T47D (cell line): ENCODE data around the gene LDB2.
"Not testable (repeated sequence)": the region's sequence is repeated elsewhere in the genome, so short reads cannot be mapped to it uniquely, and the experiment has no call there.

Experiments
- DNase-seq, 2 experiments: peaks; one replicate each; pipeline versions ENCODE4 v3.0.0 to v3.0.0-alpha.2; 2011 to 2012; ENCODE audit warnings: low read depth in 1 of 2, low spot score in 1 of 2
- JUND ChIP-seq: IDR thresholded peaks from 2 replicates; pipeline ENCODE4 v1.6.1; 2012; ENCODE audit warnings: low read depth
- in situ Hi-C: cut with HindIII; loops from 2 replicates; pipeline ENCODE4 v1.10.0; 2016; ENCODE audit warnings: low sequenced_read_pairs, low pct_unique_long_range_greater_than_20kb

The LDB2 gene

DNA sequence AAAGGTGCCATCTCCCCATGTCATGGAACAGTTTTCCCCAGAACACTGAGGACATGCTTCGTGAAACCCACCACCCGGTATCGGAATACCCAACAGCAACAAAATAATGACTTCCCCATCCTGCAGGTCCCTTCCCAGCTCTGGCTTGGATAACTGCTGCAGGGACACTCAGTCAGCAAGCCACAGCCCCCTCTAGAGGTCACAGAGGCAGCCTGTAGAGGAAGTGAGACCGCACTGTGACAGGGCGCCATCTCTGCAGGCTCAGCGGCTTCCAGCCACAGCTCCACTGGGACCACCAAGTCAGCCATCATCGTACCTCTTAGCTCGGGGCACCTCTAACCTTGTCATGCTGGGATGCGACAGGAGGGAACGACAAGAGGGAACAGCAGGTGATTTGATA is 315.9 kb downstream of the LDB2 start:
- in situ Hi-C loops, result no loop called here
- TF ChIP-seq JUND, result no peak
- DNase-seq, result peak in 1 of 2 experiments; percentile 44

DNA sequence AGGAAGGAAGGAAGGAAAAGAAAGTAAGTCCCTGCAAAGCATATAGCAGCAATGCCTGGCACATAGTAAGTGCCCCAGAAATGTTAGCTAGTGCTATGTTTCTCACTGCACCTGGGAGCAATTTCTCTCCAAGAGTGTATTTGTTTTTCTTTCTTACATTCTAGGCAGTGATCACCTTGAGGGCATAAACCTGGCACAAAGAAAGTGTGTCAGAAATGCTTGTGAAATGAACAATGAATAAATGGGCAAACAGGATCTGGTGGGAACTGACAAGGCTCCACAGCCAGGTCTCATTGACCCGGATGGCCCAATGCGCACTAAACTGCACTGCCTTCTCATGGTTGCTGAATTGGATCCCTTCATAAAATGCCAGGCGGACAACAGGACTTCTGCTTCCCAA is 316.4 kb downstream of the LDB2 start:
- TF ChIP-seq JUND, result no peak
- DNase-seq, result peak in 1 of 2 experiments; percentile 1
- in situ Hi-C loops, result no loop called here

DNA sequence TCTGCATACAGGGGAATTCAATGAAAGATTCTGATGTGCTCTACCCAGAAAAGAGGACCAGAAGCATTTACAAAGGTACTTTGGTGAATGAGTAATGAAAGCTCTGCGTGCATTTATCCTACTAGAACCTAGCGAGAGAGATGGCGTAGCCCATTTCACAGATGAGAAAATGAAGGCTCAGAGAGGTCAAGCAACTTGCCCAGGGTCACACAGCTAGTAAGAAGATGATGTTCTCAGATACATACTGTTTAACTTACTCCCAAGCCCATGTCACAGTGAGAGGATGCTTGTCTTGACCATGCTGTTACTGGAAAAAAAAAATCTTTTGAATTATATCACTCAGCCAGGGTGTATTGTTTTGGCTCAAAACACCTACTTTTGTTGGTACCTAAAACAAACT is 317.3 kb downstream of the LDB2 start:
- no peak for DNase-seq
- TF ChIP-seq JUND, result no peak
- in situ Hi-C loops, result no loop called here

DNA sequence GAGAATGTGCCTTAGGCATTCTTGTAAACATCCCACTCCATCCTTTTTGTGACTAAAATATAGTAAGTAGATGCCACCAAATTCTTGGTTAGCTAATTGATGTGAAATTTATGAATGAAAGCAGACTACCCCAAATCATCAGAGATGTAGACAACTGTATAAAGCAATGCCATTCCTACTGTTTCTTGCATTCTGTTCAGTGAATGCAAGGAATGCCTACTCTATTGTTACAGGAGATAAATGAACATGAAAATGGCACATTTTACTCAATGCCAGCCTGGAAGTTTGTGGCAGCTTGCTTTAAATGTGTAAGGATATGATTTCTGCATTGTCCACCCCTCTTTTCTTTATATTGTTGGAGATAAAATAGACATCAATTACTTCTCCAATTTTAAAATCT is 317.9 kb downstream of the LDB2 start:
- no peak for TF ChIP-seq JUND
- DNase-seq, result no peak
- in situ Hi-C loops, result no loop called here

DNA sequence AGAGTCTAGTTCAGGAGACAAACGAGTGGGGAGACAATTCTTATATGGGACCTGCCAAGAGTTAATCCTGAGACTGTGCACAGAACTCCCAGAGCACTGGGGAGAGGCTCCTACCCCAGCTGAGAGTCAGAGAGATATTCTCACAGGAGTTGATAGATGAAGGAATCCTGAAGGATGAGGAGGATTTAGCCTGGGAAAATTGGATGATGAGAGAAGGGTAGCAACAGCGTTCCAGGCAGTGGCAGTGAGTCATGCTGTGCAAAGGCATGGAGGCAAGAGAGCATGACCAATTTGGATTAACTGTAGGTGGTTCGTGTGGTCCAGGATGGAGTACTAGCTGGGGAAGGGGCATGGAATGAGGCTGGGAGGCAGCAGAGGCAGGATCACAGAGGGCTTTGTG is 318.6 kb downstream of the LDB2 start:
- DNase-seq, result no peak
- TF ChIP-seq JUND, result no peak
- in situ Hi-C loops, result no loop called here

DNA sequence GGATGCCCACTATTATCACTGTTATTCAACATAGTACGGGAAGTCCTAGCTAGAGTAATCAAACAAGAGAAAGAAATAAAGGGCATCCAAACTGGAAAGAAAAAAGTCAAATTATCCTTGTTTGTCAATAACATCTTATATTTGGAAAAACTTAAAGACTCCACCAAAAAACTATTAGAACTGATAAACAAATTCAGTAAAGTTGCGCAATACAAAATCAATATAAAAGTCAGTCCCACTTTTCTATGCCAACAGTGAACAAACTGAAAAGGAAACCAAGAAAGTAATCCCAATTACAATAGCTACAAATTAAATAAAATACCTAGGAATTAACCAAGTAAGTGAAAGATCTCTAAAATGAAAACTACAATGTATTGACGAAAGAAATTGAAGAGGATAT is 321.3 kb downstream of the LDB2 start:
- TF ChIP-seq JUND, result no peak
- DNase-seq, result no peak
- in situ Hi-C loops, result no loop called here

DNA sequence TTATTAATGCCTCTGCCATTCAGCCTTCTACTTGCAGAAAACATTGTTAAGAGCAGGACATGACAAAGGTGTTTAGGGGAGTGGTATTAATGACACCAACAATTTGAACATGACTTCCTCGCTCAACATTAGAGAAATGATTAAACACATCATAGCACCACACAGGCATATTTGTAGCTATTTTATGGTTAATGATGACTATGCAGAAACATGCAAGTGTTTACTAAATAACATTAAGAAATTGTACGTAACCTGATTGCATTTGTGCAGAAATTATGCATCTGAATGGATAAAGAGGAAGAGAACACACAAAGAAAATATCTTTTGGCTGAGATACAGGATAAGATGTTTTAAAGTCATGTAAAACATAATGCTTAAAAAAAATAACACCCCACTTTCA is 323.5 kb downstream of the LDB2 start:
- no peak for TF ChIP-seq JUND
- DNase-seq, result no peak
- in situ Hi-C loops, result no loop called here

DNA sequence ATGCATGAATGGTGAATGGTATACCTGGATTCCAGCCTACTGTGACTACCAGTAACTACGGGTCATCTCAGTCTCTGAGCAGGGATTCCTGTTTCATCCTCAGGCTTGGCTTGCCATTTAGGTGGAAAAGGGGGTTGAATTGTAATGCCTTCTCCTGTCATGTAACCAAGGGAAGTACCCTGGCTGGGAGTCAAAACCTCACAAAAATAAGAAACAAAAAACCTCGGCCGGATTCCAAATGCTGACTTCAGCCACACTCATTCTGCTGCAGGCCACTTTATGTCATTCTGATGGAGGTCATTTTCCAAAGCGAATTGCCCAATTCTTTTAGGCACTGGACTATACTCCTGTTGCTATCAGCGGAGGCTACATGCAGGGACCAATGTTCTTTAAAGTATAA is 324.7 kb downstream of the LDB2 start:
- no peak for DNase-seq
- no peak for TF ChIP-seq JUND
- in situ Hi-C loops, result no loop called here

DNA sequence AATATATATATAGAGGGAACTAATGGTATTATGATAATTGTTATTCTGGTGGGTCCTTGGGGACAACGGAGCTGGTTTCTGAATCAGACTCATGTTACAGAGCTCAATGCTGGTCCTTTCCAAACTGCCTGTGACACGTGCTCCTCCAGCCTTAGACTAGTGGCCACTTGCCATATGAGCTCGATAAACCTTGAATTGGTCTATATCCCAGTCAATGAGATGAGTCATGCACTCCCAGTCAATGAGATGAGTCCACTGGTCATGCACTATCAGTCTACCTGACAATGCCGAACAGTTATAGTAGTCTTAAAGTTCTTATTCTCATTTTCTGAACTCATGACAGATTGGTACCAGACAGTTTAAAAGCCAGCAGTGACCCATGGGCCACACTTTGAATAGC is 325.2 kb downstream of the LDB2 start:
- no peak for TF ChIP-seq JUND
- no peak for DNase-seq
- in situ Hi-C loops, result no loop called here

DNA sequence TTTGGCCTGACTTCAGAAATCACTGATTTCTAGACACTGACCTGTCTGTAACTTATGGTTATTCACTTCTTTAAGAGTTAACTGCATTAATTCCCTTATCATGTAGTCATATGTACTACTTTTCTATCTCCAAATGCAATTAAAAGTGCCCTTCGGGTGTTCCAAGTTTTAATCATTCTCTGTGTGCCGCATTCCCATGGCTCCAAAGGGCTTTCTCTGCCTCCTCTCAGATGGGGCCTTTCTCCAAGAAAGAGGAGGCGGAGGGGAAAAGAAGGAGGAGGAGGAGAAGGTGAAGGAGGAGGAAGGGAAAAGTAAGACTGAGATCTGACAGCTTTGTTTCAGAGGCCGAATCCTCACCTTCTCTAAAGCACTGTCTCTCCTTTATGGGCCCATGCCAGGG is 325.8 kb downstream of the LDB2 start:
- no peak for DNase-seq
- no peak for TF ChIP-seq JUND
- in situ Hi-C loops, result no loop called here

DNA sequence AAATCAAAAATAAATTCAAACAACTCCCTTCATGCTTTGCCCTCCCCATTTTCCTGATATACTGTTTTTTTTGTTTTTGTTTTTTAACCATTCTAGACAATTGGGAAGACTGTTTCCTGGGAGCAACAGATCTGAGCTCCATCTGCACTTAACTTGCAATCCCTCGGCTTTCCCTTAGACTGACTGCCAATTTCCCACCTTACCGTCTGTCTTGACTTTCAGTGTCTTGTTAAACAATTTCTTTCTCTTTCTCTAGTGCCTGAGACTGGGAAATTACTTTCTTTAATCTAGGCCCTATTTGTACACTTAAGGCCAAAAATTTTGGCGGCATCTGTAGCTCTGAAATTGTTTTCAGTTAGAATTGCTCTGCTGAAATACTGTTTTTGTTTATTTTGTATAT is 326.3 kb downstream of the LDB2 start:
- no peak for TF ChIP-seq JUND
- in situ Hi-C loops, result no loop called here

DNA sequence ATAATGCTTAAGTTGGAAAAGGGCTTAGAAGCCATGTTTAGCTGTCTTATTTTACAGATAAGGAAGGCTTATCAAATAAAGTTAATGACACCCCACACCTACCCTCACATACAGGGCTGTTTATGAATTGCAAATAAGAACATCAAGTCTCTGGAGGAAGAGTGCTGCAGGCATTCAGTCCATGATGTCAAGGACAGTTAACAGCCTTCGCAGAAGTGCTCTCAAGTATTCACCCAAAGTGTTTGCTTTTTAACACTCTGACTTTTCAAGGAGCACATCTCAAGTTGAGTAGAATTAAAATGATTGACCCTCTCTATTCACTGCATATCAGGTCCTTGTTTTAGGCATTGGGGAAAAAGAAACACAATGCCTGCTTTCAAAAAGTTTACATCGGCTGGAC is 328.7 kb downstream of the LDB2 start:
- no peak for DNase-seq
- in situ Hi-C loops, result no loop called here
- TF ChIP-seq JUND, result no peak

More for the DNA sequence above, 326.3 kb downstream of the LDB2 start:
- no peak for DNase-seq

DNA sequence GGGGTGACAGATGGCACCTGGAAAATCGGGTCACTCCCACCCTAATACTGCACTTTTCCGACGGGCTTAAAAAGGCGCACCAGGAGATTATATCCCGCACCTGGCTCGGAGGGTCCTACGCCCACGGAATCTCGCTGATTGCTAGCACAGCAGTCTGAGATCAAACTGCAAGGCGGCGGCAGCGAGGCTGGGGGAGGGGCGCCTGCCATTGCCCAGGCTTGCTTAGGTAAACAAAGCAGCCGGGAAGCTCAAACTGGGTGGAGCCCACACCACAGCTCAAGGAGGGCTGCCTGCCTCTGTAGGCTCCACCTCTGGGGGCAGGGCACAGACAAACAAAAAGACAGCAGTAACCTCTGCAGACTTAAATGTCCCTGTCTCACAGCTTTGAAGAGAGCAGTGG is 341.1 kb downstream of the LDB2 start:
- DNase-seq, in situ Hi-C loops: not testable (repeated sequence)

DNA sequence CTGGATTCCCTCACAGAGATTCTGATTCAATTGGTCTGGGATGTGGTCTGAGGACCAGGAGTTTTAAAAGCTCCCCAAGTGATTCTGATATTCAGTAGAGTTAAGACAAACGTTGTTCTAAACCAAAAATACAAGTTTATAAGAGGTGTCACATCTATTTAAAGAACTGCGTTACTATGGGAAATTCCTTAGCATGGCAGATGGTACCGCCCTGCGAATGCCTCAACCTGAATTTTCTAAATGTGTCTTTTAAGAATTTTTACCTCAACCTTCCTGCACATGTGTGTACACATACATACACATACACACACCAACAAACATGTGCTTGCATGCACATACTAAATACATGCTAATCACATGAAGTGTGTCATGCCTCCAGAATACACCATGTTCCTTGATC is 343.3 kb downstream of the LDB2 start:
- no peak for TF ChIP-seq JUND

DNA sequence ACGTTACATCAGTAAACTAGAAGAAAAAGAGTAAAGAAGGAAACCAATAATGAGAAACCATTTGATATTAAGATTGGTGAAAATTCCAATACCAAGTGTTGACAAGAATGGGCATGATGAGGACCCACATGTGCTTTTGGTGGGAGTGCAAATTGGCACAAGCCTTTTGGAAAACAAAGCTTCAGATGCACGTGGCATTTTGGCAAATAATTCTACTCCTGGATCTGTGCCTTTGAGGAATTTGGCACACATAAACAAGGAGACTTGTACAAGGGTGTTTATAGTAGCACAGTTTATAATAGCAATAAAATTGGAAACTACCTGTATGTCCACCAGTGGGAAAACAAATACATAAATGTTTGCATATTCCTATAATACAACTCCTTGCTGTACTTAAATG is 347.9 kb downstream of the LDB2 start:
- DNase-seq, result no peak
- in situ Hi-C loops, result no loop called here
- TF ChIP-seq JUND, result no peak

More for the DNA sequence above, 343.3 kb downstream of the LDB2 start:
- no peak for DNase-seq
- in situ Hi-C loops, result no loop called here
